ENCODE data around the gene PUDP.

GRCh38 chrX:7149411-7149810 is 1.5 kb upstream of the PUDP start:
- TF ChIP-seq, protein P1, sequence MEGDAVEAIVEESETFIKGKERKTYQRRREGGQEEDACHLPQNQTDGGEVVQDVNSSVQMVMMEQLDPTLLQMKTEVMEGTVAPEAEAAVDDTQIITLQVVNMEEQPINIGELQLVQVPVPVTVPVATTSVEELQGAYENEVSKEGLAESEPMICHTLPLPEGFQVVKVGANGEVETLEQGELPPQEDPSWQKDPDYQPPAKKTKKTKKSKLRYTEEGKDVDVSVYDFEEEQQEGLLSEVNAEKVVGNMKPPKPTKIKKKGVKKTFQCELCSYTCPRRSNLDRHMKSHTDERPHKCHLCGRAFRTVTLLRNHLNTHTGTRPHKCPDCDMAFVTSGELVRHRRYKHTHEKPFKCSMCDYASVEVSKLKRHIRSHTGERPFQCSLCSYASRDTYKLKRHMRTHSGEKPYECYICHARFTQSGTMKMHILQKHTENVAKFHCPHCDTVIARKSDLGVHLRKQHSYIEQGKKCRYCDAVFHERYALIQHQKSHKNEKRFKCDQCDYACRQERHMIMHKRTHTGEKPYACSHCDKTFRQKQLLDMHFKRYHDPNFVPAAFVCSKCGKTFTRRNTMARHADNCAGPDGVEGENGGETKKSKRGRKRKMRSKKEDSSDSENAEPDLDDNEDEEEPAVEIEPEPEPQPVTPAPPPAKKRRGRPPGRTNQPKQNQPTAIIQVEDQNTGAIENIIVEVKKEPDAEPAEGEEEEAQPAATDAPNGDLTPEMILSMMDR (IDR thresholded peaks at IDR 0.05) = no peak
- TF ChIP-seq POLR2AphosphoS5 (IDR thresholded peaks at IDR 0.05) (no peak), POLR2A (IDR thresholded peaks at IDR 0.05) (no peak)
